Activated CD8-positive, alpha-beta memory T cell treated with anti-CD3 and anti-CD28 coated beads for 4 hours (primary cell): ENCODE measurements around the gene PUM1.

Experiments
- DNase-seq, 2 donors: peaks; one replicate each; pipeline ENCODE4 v3.0.0-alpha.2; 2020; ENCODE audit warnings: low read depth in 2 of 2

PUM1 gene

GRCh38 chr1:30906631-30907441 is 158.7 kb downstream of the PUM1 start:
- no peak for DNase-seq

GRCh38 chr1:30905916-30906620 is 159.4 kb downstream of the PUM1 start:
- no peak for DNase-seq

GRCh38 chr1:30905403-30905802 is 160.1 kb downstream of the PUM1 start:
- DNase-seq: no peak

- DNase-seq: no peak
Measured at GRCh38 chr1:30904962-30905335, 160.6 kb downstream of the PUM1 start.

- DNase-seq: no peak
Measured at GRCh38 chr1:30904191-30904961, 161.1 kb downstream of the PUM1 start.

GRCh38 chr1:30903343-30904034 is 162.0 kb downstream of the PUM1 start:
- DNase-seq: no peak

- no peak for DNase-seq
Measured at GRCh38 chr1:30902593-30903290, 162.8 kb downstream of the PUM1 start.

GRCh38 chr1:30901798-30902581 is 163.5 kb downstream of the PUM1 start:
- DNase-seq: no peak

- DNase-seq: no peak
Measured at GRCh38 chr1:30900931-30901560, 164.5 kb downstream of the PUM1 start.

- no peak for DNase-seq
Measured at GRCh38 chr1:30900486-30900885, 165.0 kb downstream of the PUM1 start.

GRCh38 chr1:30899577-30900389 is 165.7 kb downstream of the PUM1 start:
- DNase-seq: no peak

GRCh38 chr1:30898031-30898815 is 167.3 kb downstream of the PUM1 start:
- DNase-seq: no peak

GRCh38 chr1:30896905-30897304 is 168.6 kb downstream of the PUM1 start:
- DNase-seq: no peak

- no peak for DNase-seq
Measured at GRCh38 chr1:30895944-30896660, 169.4 kb downstream of the PUM1 start.

GRCh38 chr1:30895382-30895943 is 170.1 kb downstream of the PUM1 start:
- DNase-seq: no peak

GRCh38 chr1:30894508-30894973 is 171.0 kb downstream of the PUM1 start:
- no peak for DNase-seq
